Tibial artery (tissue), 4 donors: ENCODE results near the gene BAZ1B.
"Not testable (repeated sequence)": the region's sequence is repeated elsewhere in the genome, so short reads cannot be mapped to it uniquely, and the experiment has no call there.

Source experiments
- DNase-seq, 2 donors: peaks; one replicate each; pipeline ENCODE4 v3.0.0-alpha.2; 2019
- H3K27ac ChIP-seq, 2 donors: fragments of 200-600 bp; sonication (generic) in 1 of 2; 1 replicate in 1 of 2; 2 replicates in 1 of 2; pipeline ENCODE4 v1.5.1; 2018 to 2019; ENCODE audit warnings: mild to moderate bottlenecking in 1 of 2
- H3K27me3 ChIP-seq, 2 donors: fragments of 200-600 bp; sonication (generic) in 1 of 2; one replicate each; pipeline versions ENCODE4 v1.5.1 to v1.6.0; 2016 to 2019
- H3K36me3 ChIP-seq, 3 donors: fragments of 200-600 bp; sonication (generic) in 2 of 3; one replicate each; pipeline ENCODE4 v1.5.1; 2016 to 2019; ENCODE audit warnings: mild to moderate bottlenecking in 2 of 3
- H3K4me1 ChIP-seq, 4 donors: fragments of 200-600 bp; sonication (generic) in 2 of 4; 1 replicate in 3 of 4; 2 replicates in 1 of 4; pipeline ENCODE4 v1.5.1; 2016 to 2019
- H3K4me3 ChIP-seq, 2 donors: fragments of 200-600 bp; sonication (generic) in 1 of 2; 1 replicate in 1 of 2; 2 replicates in 1 of 2; pipeline ENCODE4 v1.5.1; 2018 to 2019; ENCODE audit warnings: mild to moderate bottlenecking in 2 of 2
- H3K9me3 ChIP-seq, 3 donors: fragments of 200-600 bp; sonication (generic) in 1 of 3; one replicate each; pipeline ENCODE4 v1.5.1; 2016 to 2019
- intact Hi-C: fragments of 100-400 bp; cut with DNase I; formaldehyde crosslinking; loops from one replicate; pipeline ENCODE4 v1.15.0; 2023; ENCODE audit warnings: low total_unique reads
- TF ChIP-seq, protein P1 (sequence below), 2 experiments: fragments of 200-600 bp in 1 of 2; fragments of 450-650 bp in 1 of 2; IDR thresholded peaks; one replicate each; pipeline ENCODE4 v1.5.1; 2017 to 2019; ENCODE audit warnings: antibody characterized with exemption in 2 of 2, mild to moderate bottlenecking in 1 of 2, moderate library complexity in 1 of 2

BAZ1B gene

DNA sequence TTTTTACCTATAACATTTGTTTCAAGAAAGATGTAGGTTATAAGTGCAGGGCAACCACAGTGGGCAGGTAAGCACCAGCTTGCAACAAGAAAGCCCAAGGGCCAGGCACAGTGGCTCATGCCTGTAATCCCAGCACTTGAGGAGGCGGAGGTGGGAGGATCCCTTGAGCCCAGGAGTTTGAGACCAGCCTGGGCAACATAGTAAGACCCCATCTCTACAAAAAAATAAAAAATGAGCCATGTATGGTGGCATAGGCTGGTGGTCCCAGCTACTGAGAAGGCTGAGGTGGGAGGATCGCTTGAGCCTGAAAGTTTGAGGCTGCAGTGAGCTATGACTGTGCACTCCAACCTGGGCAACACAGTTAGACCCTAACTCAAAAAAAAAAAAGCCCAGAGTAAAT lies 22.6 kb upstream of the BAZ1B start:
- Histone ChIP-seq H3K4me3 (no peak overlapping the region), H3K36me3 (peaks cover 44 to 61% (median 46%) of the 10 kb centered on the region in 3 donors), H3K4me1 (no peaks in the 10 kb centered on the region), H3K27ac (no peak overlapping the region), H3K9me3 (no peaks in the 10 kb centered on the region), H3K27me3 (no peaks in the 10 kb centered on the region)
- intact Hi-C loops = no loop called here
- TF ChIP-seq, protein P1, sequence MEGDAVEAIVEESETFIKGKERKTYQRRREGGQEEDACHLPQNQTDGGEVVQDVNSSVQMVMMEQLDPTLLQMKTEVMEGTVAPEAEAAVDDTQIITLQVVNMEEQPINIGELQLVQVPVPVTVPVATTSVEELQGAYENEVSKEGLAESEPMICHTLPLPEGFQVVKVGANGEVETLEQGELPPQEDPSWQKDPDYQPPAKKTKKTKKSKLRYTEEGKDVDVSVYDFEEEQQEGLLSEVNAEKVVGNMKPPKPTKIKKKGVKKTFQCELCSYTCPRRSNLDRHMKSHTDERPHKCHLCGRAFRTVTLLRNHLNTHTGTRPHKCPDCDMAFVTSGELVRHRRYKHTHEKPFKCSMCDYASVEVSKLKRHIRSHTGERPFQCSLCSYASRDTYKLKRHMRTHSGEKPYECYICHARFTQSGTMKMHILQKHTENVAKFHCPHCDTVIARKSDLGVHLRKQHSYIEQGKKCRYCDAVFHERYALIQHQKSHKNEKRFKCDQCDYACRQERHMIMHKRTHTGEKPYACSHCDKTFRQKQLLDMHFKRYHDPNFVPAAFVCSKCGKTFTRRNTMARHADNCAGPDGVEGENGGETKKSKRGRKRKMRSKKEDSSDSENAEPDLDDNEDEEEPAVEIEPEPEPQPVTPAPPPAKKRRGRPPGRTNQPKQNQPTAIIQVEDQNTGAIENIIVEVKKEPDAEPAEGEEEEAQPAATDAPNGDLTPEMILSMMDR (IDR thresholded peaks at IDR 0.05) = no peak
- DNase-seq = no peak

DNA sequence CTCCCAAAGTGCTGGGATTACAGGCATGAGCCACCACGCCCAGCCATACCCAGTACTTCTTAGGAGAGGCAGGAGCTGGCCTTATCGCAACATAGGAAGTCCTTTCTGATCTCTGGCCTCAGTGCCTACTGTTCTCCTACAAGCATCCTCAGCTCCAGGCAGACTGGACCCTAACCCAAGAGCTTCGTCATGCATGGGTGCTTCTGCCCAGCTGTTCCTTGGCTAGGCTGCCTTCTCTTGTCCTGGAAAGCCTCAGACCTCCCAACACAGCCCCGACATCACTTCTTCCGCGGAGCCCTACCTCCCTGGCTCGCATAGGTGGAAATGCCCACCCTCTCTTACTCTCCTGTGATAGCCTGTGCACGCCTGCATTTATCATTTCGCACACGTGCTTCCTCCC lies 19.6 kb upstream of the BAZ1B start:
- intact Hi-C loops = no loop called here

DNA sequence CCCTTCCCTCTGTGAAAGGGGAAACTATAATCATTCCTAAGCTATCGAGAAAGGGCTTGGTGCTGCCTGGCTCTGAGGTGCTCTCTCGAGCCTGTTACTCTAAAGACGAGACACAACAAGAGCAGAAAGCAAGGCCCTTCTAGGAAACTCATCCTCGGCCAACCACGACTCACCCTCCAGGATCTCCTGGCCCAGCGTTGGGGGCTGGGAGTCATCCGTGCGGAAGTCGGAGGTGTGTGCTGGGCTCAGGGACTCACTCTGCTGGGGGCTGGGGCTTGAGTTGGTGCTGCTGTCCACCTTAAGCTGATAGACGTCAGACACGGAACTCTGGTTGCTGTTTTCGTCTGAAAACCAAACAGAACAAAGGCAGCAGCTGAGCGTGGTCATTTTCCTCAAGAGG lies 17.6 kb upstream of the BAZ1B start:
- DNase-seq = no peak
- intact Hi-C loops = no loop called here
- H3K27me3 ChIP-seq = no peaks in the 10 kb centered on the region
- no peak overlapping the region for H3K27ac ChIP-seq
- peaks cover 75 to 88% (median 88%) of the 10 kb centered on the region in 3 donors for H3K36me3 ChIP-seq
- H3K9me3 ChIP-seq = no peaks in the 10 kb centered on the region
- no peak overlapping the region for H3K4me3 ChIP-seq
- TF ChIP-seq, protein P1 (IDR thresholded peaks at IDR 0.05) = no peak
- H3K4me1 ChIP-seq = no peaks in the 10 kb centered on the region

More for the DNA sequence above, 19.6 kb upstream of the BAZ1B start:
- no peak overlapping the region for H3K27ac ChIP-seq
- H3K9me3 ChIP-seq = no peaks in the 10 kb centered on the region
- no peak overlapping the region for H3K4me3 ChIP-seq
- no peaks in the 10 kb centered on the region for H3K27me3 ChIP-seq
- H3K36me3 ChIP-seq = peaks cover 60 to 69% (median 68%) of the 10 kb centered on the region in 3 donors
- TF ChIP-seq, protein P1 (IDR thresholded peaks at IDR 0.05) = no peak
- no peak for DNase-seq
- no peaks in the 10 kb centered on the region for H3K4me1 ChIP-seq

DNA sequence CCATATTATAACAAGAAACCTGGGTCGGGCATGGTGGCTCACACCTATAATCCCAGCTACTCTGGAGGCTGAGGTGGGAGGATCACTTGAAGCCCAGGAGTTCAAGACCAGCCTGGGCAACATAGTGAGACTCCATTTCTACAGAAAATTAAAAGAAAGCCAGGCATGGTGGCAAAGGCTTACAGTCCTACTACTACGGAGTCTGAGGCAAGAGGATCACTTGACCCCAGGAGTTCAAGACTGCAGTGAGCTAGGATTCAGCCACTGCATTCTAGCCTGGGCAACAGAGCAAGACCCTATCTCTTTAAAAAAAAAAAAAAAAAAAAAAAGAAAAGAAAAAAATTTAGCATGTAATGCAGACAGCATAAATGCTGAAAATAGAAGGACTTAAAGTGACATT lies 16.4 kb upstream of the BAZ1B start:
- H3K27ac ChIP-seq, H3K4me3 ChIP-seq, H3K9me3 ChIP-seq, intact Hi-C loops, H3K4me1 ChIP-seq, DNase-seq, H3K27me3 ChIP-seq: not testable (repeated sequence)
- H3K36me3 ChIP-seq = peaks cover 79 to 94% (median 88%) of the 10 kb centered on the region in 3 donors

DNA sequence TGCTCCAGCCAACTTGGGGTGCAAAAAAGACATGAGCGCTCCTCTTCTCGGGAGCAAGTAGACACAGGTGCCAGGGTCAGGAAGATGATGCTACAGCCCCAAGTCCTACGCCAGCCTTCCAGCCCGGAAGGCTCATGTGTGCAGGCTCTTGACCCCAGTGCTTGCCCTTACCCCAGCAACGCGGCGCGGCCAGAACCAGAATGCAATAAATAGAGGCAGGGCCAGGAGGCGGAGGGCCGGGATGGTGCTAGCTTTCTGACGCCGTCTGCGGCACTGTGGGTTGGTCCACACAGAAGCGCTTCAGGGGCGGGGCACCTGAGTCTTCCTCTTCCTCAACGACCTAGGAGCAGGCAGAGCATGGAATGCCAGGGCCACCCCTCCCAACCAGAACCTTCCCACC lies 15.0 kb upstream of the BAZ1B start:
- peaks cover 66 to 85% (median 74%) of the 10 kb centered on the region in 3 donors for H3K36me3 ChIP-seq

DNA sequence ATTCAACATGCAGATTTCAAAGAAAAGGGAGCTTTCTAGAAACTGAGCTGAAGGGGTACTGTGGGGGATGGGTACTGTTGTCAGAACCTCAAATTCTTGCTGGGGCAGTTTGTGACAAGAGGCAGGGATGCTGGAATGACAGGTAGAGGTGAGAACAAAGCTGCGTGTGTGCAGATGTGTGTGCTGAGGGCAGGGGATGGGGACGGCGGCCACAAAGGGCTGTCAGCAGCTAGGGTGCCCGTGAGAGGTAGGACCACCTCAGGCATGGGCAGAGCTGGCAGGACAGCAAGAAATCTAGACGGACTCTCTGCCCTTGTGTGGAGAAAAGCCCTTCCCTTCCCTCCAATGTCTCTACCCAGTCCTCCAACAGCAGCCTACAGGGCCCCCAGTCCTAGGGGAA lies 14.4 kb upstream of the BAZ1B start:
- TF ChIP-seq, protein P1 (IDR thresholded peaks at IDR 0.05) = no peak
- H3K36me3 ChIP-seq = peaks cover 60 to 79% (median 68%) of the 10 kb centered on the region in 3 donors

More for the DNA sequence above, 15.0 kb upstream of the BAZ1B start:
- TF ChIP-seq, protein P1 (IDR thresholded peaks at IDR 0.05) = no peak
- no peaks in the 10 kb centered on the region for H3K4me1 ChIP-seq
- no peak for DNase-seq
- no peak overlapping the region for H3K4me3 ChIP-seq
- no peak overlapping the region for H3K27ac ChIP-seq
- intact Hi-C loops = no loop called here
- H3K27me3 ChIP-seq = no peaks in the 10 kb centered on the region
- H3K9me3 ChIP-seq = no peaks in the 10 kb centered on the region

DNA sequence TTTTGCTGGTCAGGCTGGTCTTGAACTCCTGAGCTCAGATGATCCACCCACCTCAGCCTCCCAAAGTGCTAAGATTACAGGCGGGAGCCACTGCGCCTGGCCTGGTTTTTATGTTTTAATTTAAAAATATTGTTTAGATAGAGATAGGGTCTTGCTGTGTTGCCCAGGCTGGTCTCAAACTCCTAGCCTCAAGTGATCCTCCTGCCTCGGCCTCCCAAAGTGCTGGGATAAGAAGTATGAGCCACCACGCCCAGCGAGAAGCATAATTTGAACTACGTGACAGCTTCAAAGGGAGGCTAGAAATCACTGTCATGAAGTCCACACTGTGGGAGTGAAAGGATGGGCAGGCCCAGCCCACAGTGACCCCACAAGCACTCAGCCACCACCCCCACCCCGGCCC lies 13.8 kb upstream of the BAZ1B start:
- intact Hi-C loops, H3K27ac ChIP-seq, DNase-seq, H3K4me1 ChIP-seq, H3K4me3 ChIP-seq, H3K27me3 ChIP-seq, H3K9me3 ChIP-seq: not testable (repeated sequence)
- peaks cover 58 to 74% (median 66%) of the 10 kb centered on the region in 3 donors for H3K36me3 ChIP-seq

More for the DNA sequence above, 14.4 kb upstream of the BAZ1B start:
- H3K27me3 ChIP-seq = no peaks in the 10 kb centered on the region
- intact Hi-C loops = no loop called here
- no peaks in the 10 kb centered on the region for H3K4me1 ChIP-seq
- no peaks in the 10 kb centered on the region for H3K9me3 ChIP-seq
- H3K4me3 ChIP-seq = no peak overlapping the region
- no peak for DNase-seq
- H3K27ac ChIP-seq = no peak overlapping the region
